Thoracic aorta (tissue), 2 donors: ENCODE results near the gene INPP4B. TPM values are rescaled to one million over a fixed set of nuclear protein-coding genes. Genes with fewer than 3 reads are reported as not detected.

Experiments used
- ATAC-seq: fragments of 150-250 bp; one replicate; pipeline ENCODE4 v1.8.0; 2017; ENCODE audit warnings: low read depth; ENCODE audit not compliant: insufficient number of reproducible peaks, low FRiP score
- DNase-seq: peaks from one replicate; pipeline ENCODE4 v3.0.0-alpha.2; 2020; ENCODE audit warnings: low spot score
- H3K27ac ChIP-seq, 2 donors: fragments of 200-600 bp; sonication (generic); 1 replicate in 1 of 2; 2 replicates in 1 of 2; pipeline ENCODE4 v1.5.1; 2016; ENCODE audit warnings: mild to moderate bottlenecking in 2 of 2, moderate library complexity in 2 of 2
- H3K27me3 ChIP-seq: fragments of 200-600 bp; sonication (generic); replicated peaks from 2 replicates; pipeline ENCODE4 v1.6.0; 2016; ENCODE audit warnings: mild to moderate bottlenecking; ENCODE audit not compliant: insufficient read depth
- H3K36me3 ChIP-seq: fragments of 200-600 bp; sonication (generic); one replicate; pipeline ENCODE4 v1.5.1; 2016
- H3K4me1 ChIP-seq, 2 donors: fragments of 200-600 bp; sonication (generic); 1 replicate in 1 of 2; 2 replicates in 1 of 2; pipeline versions ENCODE4 v1.5.1 to v1.6.0; 2016; ENCODE audit warnings: low read depth in 2 of 2, mild to moderate bottlenecking in 1 of 2; ENCODE audit not compliant: control insufficient read depth in 1 of 2
- H3K4me3 ChIP-seq: fragments of 200-600 bp; sonication (generic); 2 replicates; pipeline ENCODE4 v1.5.1; 2016; ENCODE audit warnings: mild to moderate bottlenecking
- H3K9me3 ChIP-seq: fragments of 200-600 bp; sonication (generic); 2 replicates; pipeline ENCODE4 v1.5.1; 2016
- CTCF ChIP-seq: fragments of 200-600 bp; sonication (generic); IDR thresholded peaks from one replicate; pipeline ENCODE4 v1.5.1; 2019; ENCODE audit warnings: antibody characterized with exemption
- total RNA-seq, 2 donors: library from RNA; depleted of rRNA; stranded (reverse); fragments of >200 nt; gene quantifications; one replicate each; pipeline versions ENCODE4 v1.1.0 to v1.2.3, GENCODE V29; 2016

INPP4B gene
- total RNA-seq, 2 donors from 2014 or later = 21.1 to 30.4 TPM

GRCh38 chr4:142817442-142817841 lies 28.7 kb downstream of the INPP4B start:
- no peaks in the 10 kb centered on the region for H3K9me3 ChIP-seq
- no peak for TF ChIP-seq CTCF
- H3K4me3 ChIP-seq = peak overlapping the region; percentile 59
- peak overlapping the region; percentile 71 to 74 for H3K27ac ChIP-seq
- peaks cover 11 to 37% of the 10 kb centered on the region in 2 donors for H3K4me1 ChIP-seq
- no peak for DNase-seq
- no peaks in the 10 kb centered on the region for H3K27me3 ChIP-seq
- ATAC-seq = peak; percentile 88
- H3K36me3 ChIP-seq = no peaks in the 10 kb centered on the region

- Histone ChIP-seq H3K4me3 (no peak overlapping the region), H3K9me3 (no peaks in the 10 kb centered on the region), H3K27ac (peak overlapping the region in 1 of 2 donors; percentile 9), H3K27me3 (no peaks in the 10 kb centered on the region), H3K36me3 (no peaks in the 10 kb centered on the region), H3K4me1 (peaks cover 11 to 37% of the 10 kb centered on the region in 2 donors)
- TF ChIP-seq CTCF = no peak
- DNase-seq = no peak
- peak; percentile 62 for ATAC-seq
Measured at GRCh38 chr4:142815834-142816233, 30.3 kb downstream of the INPP4B start.

- H3K4me1 ChIP-seq = peaks cover 11 to 29% of the 10 kb centered on the region in 2 donors
- no peak for TF ChIP-seq CTCF
- H3K27ac ChIP-seq = no peak overlapping the region
- no peak overlapping the region for H3K4me3 ChIP-seq
- DNase-seq (no peak), ATAC-seq (no peak)
- H3K36me3 ChIP-seq = no peaks in the 10 kb centered on the region
- no peaks in the 10 kb centered on the region for H3K9me3 ChIP-seq
- H3K27me3 ChIP-seq = no peaks in the 10 kb centered on the region
Measured at GRCh38 chr4:142813388-142813787, 32.7 kb downstream of the INPP4B start.

GRCh38 chr4:142812091-142812490 lies 34.0 kb downstream of the INPP4B start:
- no peaks in the 10 kb centered on the region for H3K27me3 ChIP-seq
- H3K27ac ChIP-seq = no peak overlapping the region
- H3K9me3 ChIP-seq = no peaks in the 10 kb centered on the region
- no peaks in the 10 kb centered on the region for H3K36me3 ChIP-seq
- peaks cover 2 to 21% of the 10 kb centered on the region in 2 donors for H3K4me1 ChIP-seq
- no peak for ATAC-seq
- no peak for DNase-seq
- H3K4me3 ChIP-seq = no peak overlapping the region
- no peak for TF ChIP-seq CTCF

GRCh38 chr4:142811034-142811433 lies 35.1 kb downstream of the INPP4B start:
- no peak for ATAC-seq
- H3K36me3 ChIP-seq = no peaks in the 10 kb centered on the region

More at GRCh38 chr4:142811034-142811433, 35.1 kb downstream of the INPP4B start:
- H3K27me3 ChIP-seq = no peaks in the 10 kb centered on the region
- no peak overlapping the region for H3K4me3 ChIP-seq
- peaks cover 0 to 10% of the 10 kb centered on the region in 2 donors for H3K4me1 ChIP-seq
- no peak for TF ChIP-seq CTCF
- DNase-seq = no peak
- H3K9me3 ChIP-seq = no peaks in the 10 kb centered on the region
- no peak overlapping the region for H3K27ac ChIP-seq
